Subcutaneous adipose tissue (tissue), 4 donors: Measurements from ENCODE around the gene RFXANK. TPM values are rescaled to one million over a fixed set of nuclear protein-coding genes. Genes with fewer than 3 reads are reported as not detected.

Experiments
- CTCF ChIP-seq: fragments of 450-650 bp; IDR thresholded peaks from one replicate; pipeline ENCODE4 v1.5.1; 2016; ENCODE audit warnings: low read depth, mild to moderate bottlenecking, control low read depth, antibody characterized with exemption, moderate library complexity
- total RNA-seq, 4 donors: library from RNA; depleted of rRNA; stranded (reverse); fragments of >200 nt; gene quantifications; one replicate each; pipeline ENCODE4 v1.1.0, GENCODE V29; 2016

RFXANK gene
- total RNA-seq, 4 donors from 2014 or later, result 34.5 to 45.4 (median 39.6) TPM

- no peak for TF ChIP-seq CTCF
Observed at GRCh38 chr19:19223636-19224035, 31.6 kb downstream of the RFXANK start.

GRCh38 chr19:19224150-19224851 is 32.2 kb downstream of the RFXANK start:
- TF ChIP-seq CTCF, result no peak

- TF ChIP-seq CTCF, result no peak
Observed at GRCh38 chr19:19224852-19225494, 32.9 kb downstream of the RFXANK start.

GRCh38 chr19:19226204-19226603 is 34.1 kb downstream of the RFXANK start:
- TF ChIP-seq CTCF, result no peak

GRCh38 chr19:19226663-19227062 is 34.6 kb downstream of the RFXANK start:
- no peak for TF ChIP-seq CTCF

GRCh38 chr19:19227217-19227616 is 35.2 kb downstream of the RFXANK start:
- no peak for TF ChIP-seq CTCF

- TF ChIP-seq CTCF, result no peak
Observed at GRCh38 chr19:19229701-19230100, 37.6 kb downstream of the RFXANK start.
